ENCODE data around the gene ALKBH1.

GRCh38 chr14:77721437-77721836, 13.6 kb upstream of the ALKBH1 start:
- TF ChIP-seq CTCF (IDR thresholded peaks at IDR 0.05; ENCODE audit: low read length): no peak
- TF ChIP-seq EZH2 (optimal IDR thresholded peaks at IDR 0.05; ENCODE audit: low read depth, low read length): no peak
- no peak for TF ChIP-seq EZH2phosphoT487 (IDR thresholded peaks at IDR 0.05; ENCODE audit: low read length)

Data from MM.1S (cell line).